ENCODE measurements around the gene GNA14. TPM values are rescaled to one million over a fixed set of nuclear protein-coding genes. Genes with fewer than 3 reads are reported as not detected.
"Not testable (repeated sequence)": the region's sequence is repeated elsewhere in the genome, so short reads cannot be mapped to it uniquely, and the experiment has no call there.

GNA14 gene
- polyA plus RNA-seq, 3 donors = 0.04 TPM; not detected in 2

GRCh38 chr9:77418226-77418625, 229.9 kb downstream of the GNA14 start:
- H3K4me1 ChIP-seq (ENCODE audit: control insufficient read depth in 1 of 2, insufficient read depth in 2 of 2, low read length in 2 of 2) = peaks cover 22 to 32% of the 10 kb centered on the region in 2 donors
- H3K36me3 ChIP-seq (replicated peaks in 1 of 2; ENCODE audit: control insufficient read depth in 1 of 2, insufficient read depth in 2 of 2, low read length in 2 of 2) = no peaks in the 10 kb centered on the region
- H3K4me3 ChIP-seq (replicated peaks in 1 of 3; ENCODE audit: low read depth in 2 of 3, low read length in 3 of 3) = no peak overlapping the region
- no peak overlapping the region for H3K4me2 ChIP-seq (replicated peaks; ENCODE audit: extremely low read depth, low read length, poor library complexity, severe bottlenecking)
- Mint-ChIP-seq H3K36me3 (no peaks in the 10 kb centered on the region), H3K4me1 (peaks cover 32% of the 10 kb centered on the region), H3K27me3 (ENCODE audit: low read depth in 3 of 3) (no peaks in the 10 kb centered on the region), H3K4me3 (no peak overlapping the region), H3K9me3 (no peaks in the 10 kb centered on the region), H3K27ac (peak overlapping the region in 5 of 7 donors; percentile 27 to 88 (median 80))
- peak overlapping the region in 1 of 2 donors; percentile 81 for H3K27ac ChIP-seq (ENCODE audit: low read depth in 1 of 2, low read length in 2 of 2)
- H3K79me2 ChIP-seq (ENCODE audit: insufficient read depth, low read length) = no peaks in the 10 kb centered on the region
- TF ChIP-seq, protein P1, sequence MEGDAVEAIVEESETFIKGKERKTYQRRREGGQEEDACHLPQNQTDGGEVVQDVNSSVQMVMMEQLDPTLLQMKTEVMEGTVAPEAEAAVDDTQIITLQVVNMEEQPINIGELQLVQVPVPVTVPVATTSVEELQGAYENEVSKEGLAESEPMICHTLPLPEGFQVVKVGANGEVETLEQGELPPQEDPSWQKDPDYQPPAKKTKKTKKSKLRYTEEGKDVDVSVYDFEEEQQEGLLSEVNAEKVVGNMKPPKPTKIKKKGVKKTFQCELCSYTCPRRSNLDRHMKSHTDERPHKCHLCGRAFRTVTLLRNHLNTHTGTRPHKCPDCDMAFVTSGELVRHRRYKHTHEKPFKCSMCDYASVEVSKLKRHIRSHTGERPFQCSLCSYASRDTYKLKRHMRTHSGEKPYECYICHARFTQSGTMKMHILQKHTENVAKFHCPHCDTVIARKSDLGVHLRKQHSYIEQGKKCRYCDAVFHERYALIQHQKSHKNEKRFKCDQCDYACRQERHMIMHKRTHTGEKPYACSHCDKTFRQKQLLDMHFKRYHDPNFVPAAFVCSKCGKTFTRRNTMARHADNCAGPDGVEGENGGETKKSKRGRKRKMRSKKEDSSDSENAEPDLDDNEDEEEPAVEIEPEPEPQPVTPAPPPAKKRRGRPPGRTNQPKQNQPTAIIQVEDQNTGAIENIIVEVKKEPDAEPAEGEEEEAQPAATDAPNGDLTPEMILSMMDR (IDR thresholded peaks at IDR 0.05) = no peak
- H4K20me1 ChIP-seq (ENCODE audit: insufficient read depth, low read length) = no peaks in the 10 kb centered on the region
- no peaks in the 10 kb centered on the region for H3K27me3 ChIP-seq (ENCODE audit: control insufficient read depth in 2 of 2, insufficient read depth in 2 of 2, low read length in 2 of 2)
- no peak for DNase-seq
- H2AFZ ChIP-seq (ENCODE audit: insufficient read depth, low read depth, low read length, poor library complexity, severe bottlenecking) = no peak overlapping the region
- H3K9me3 ChIP-seq (replicated peaks in 1 of 2; ENCODE audit: control insufficient read depth in 1 of 2, insufficient read depth in 1 of 2, low read length in 2 of 2) = no peaks in the 10 kb centered on the region
- H3K9ac ChIP-seq (ENCODE audit: insufficient read depth, low read length, poor library complexity, severe bottlenecking) = no peak overlapping the region
- intact Hi-C loops (cut with micrococcal nuclease) = no loop called here

DNA sequence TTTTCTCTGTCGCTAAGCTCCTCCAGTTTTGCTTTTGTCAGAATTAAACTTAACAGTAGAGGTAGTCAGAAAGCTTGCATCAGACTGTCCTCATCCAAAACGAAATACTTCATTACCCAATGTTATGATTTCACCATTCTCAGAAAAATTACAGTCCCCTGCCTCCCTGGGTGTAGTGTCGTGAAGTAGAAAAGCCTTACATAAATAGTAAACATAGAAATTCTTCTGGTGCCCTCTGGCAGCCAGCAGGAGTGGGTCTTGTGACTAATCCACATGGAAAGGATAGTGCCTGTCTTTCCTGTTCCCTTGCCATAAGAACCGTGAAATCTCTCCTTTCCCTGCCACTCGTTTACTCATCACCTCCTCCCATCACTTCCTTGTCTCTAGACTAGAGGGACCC, 230.6 kb downstream of the GNA14 start:
- WGBS (ENCODE audit: insufficient coverage) = no CpG with 5 or more reads among the region's 5 CpGs
- Mint-ChIP-seq H3K4me3 (peak overlapping the region; percentile 0 to 43), H3K36me3 (no peaks in the 10 kb centered on the region), H3K4me1 (peaks cover 32% of the 10 kb centered on the region), H3K27me3 (ENCODE audit: low read depth in 3 of 3) (no peaks in the 10 kb centered on the region), H3K9me3 (no peaks in the 10 kb centered on the region), H3K27ac (peak overlapping the region; percentile 49 to 89 (median 81))
- Histone ChIP-seq H3K79me2 (ENCODE audit: insufficient read depth, low read length) (no peaks in the 10 kb centered on the region), H3K27me3 (ENCODE audit: control insufficient read depth in 2 of 2, insufficient read depth in 2 of 2, low read length in 2 of 2) (no peaks in the 10 kb centered on the region), H4K20me1 (ENCODE audit: insufficient read depth, low read length) (no peaks in the 10 kb centered on the region), H3K9ac (ENCODE audit: insufficient read depth, low read length, poor library complexity, severe bottlenecking) (no peak overlapping the region), H3K4me2 (replicated peaks; ENCODE audit: extremely low read depth, low read length, poor library complexity, severe bottlenecking) (peak overlapping the region; percentile 38), H2AFZ (ENCODE audit: insufficient read depth, low read depth, low read length, poor library complexity, severe bottlenecking) (peak overlapping the region; percentile 29), H3K9me3 (replicated peaks in 1 of 2; ENCODE audit: control insufficient read depth in 1 of 2, insufficient read depth in 1 of 2, low read length in 2 of 2) (no peaks in the 10 kb centered on the region), H3K27ac (ENCODE audit: low read depth in 1 of 2, low read length in 2 of 2) (peak overlapping the region; percentile 17 to 81), H3K36me3 (replicated peaks in 1 of 2; ENCODE audit: control insufficient read depth in 1 of 2, insufficient read depth in 2 of 2, low read length in 2 of 2) (no peaks in the 10 kb centered on the region), H3K4me1 (ENCODE audit: control insufficient read depth in 1 of 2, insufficient read depth in 2 of 2, low read length in 2 of 2) (peaks cover 22 to 32% of the 10 kb centered on the region in 2 donors), H3K4me3 (replicated peaks in 1 of 3; ENCODE audit: low read depth in 2 of 3, low read length in 3 of 3) (peak overlapping the region in 1 of 3 experiments; percentile 24)
- peak; percentile 29 to 51 (median 35) for DNase-seq
- intact Hi-C loops (cut with micrococcal nuclease) = no loop called here
- TF ChIP-seq, protein P1 (IDR thresholded peaks at IDR 0.05) = no peak

- not testable (repeated sequence) for H3K27ac Mint-ChIP-seq
These were observed 239.6 kb downstream of the GNA14 start for GRCh38 chr9:77408521-77408920.

More at GRCh38 chr9:77408521-77408920, 239.6 kb downstream of the GNA14 start:
- H3K36me3 ChIP-seq (replicated peaks in 1 of 2; ENCODE audit: control insufficient read depth in 1 of 2, insufficient read depth in 2 of 2, low read length in 2 of 2); H3K4me1 ChIP-seq (ENCODE audit: control insufficient read depth in 1 of 2, insufficient read depth in 2 of 2, low read length in 2 of 2); H3K27me3 Mint-ChIP-seq (ENCODE audit: low read depth in 3 of 3); H4K20me1 ChIP-seq (ENCODE audit: insufficient read depth, low read length); H3K79me2 ChIP-seq (ENCODE audit: insufficient read depth, low read length); intact Hi-C loops (cut with micrococcal nuclease); H3K9ac ChIP-seq (ENCODE audit: insufficient read depth, low read length, poor library complexity, severe bottlenecking); H2AFZ ChIP-seq (ENCODE audit: insufficient read depth, low read depth, low read length, poor library complexity, severe bottlenecking); H3K4me1 Mint-ChIP-seq; DNase-seq; H3K27me3 ChIP-seq (ENCODE audit: control insufficient read depth in 2 of 2, insufficient read depth in 2 of 2, low read length in 2 of 2); H3K4me3 Mint-ChIP-seq; H3K4me3 ChIP-seq (replicated peaks in 1 of 3; ENCODE audit: low read depth in 2 of 3, low read length in 3 of 3); H3K27ac ChIP-seq (ENCODE audit: low read depth in 1 of 2, low read length in 2 of 2); H3K9me3 ChIP-seq (replicated peaks in 1 of 2; ENCODE audit: control insufficient read depth in 1 of 2, insufficient read depth in 1 of 2, low read length in 2 of 2); H3K4me2 ChIP-seq (replicated peaks; ENCODE audit: extremely low read depth, low read length, poor library complexity, severe bottlenecking): not testable (repeated sequence)
- WGBS (ENCODE audit: insufficient coverage) = 100% methylated on average over 3 of the region's 9 CpGs
- peaks cover 18 to 21% of the 10 kb centered on the region in 2 donors for H3K36me3 Mint-ChIP-seq
- H3K9me3 Mint-ChIP-seq = peaks cover 11 to 28% (median 22%) of the 10 kb centered on the region in 7 donors
